T-helper 9 cell (primary cell): Measurements from ENCODE around the gene RBCK1.
A peak's percentile ranks its signal among the peaks of the same experiment; 100 is the strongest.

Experiments used
- DNase-seq: peaks from one replicate; pipeline ENCODE4 v3.0.0-alpha.2; 2020

The RBCK1 gene

GRCh38 chr20:400128-400453 lies 8.0 kb upstream of the RBCK1 start:
- no peak for DNase-seq

DNA sequence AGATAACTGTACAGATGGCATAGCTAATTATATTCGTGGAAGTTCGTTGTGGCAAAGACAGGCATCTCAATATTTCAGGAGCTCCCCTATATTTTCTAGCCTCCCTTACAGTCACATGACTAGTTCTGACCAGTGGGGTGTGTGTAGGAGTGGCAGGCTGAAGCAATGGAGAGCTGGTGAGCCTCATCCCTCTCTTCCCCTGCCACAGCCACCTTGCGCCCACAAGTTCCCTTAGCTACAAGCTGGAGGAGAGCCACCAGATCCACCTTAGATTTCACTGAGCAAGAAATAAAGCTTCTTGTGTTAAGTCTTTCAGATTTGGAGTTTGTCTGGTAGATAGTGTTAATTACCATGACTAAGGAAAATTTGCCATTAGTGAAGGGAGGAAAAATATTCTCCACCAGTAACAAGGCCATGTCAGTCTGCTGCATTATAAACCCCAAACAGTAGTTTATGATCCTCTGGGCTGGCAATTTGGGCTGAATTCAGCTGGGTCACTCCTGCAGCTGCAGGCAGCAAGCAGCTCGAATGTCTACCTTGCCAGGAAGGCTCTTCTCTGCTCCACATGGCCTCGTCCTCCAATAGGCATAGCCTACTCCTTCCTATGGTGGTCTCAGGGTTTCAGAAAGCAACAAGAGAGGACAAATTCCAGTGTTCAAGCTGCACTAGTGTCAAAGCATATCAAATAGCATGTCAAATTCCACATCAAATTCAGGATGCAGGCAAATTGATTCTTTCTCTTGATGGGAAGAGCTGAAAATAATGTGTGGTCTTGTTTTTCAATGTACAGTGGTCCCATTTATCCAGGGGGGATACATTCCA lies 7.4 kb upstream of the RBCK1 start:
- no peak for DNase-seq

GRCh38 chr20:401682-402495 lies 6.2 kb upstream of the RBCK1 start:
- no peak for DNase-seq

DNA sequence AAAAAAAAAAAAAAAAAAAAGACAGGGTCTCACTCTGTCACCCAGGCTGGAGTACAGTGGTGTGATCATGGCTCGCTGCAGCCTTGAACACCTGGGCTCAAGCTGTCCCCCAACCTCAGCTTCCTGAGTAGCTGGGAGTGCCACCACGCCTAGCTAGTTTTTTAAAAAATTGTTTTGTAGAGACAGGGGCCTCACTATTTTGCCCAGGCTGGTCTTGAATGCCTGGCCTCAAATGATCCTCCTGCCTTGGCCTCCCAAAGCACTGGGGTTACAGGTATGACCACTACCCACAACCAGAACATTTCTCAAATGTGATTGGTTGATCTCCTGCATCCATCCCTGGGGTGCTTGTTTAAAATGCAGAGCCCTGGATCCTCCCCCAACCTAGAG lies 5.6 kb upstream of the RBCK1 start:
- no peak for DNase-seq

DNA sequence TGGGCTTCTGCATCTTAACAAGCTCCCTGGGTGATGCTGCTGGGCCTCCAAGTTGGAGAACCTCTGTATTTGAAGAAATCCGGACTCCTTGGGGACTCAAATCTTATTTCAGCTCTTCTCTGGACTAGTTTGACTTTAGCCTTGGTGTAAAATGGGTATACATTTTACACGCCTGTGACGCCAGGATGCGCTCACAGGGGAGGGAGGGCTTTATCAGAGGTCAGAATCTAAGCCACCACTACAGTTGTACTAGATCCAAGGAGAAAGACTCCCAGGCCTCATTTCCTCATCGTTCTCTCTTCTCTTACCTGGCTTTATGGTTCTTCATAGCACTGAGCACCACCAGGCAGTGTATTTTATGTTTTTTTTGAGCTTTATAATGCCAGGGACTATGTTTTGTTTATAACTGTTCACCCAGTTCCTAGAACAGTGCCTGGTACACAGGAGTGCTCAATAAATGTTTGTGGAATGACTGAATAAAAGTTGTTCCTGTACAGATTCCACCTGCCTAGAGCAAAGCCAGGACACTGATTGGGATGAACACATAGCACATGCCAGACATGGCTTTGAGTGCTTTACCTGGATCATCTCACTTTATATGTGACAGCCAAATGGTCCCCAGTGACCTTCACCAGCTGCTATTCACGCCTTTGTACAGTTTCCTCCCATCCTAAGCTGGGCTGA lies 5.1 kb upstream of the RBCK1 start:
- no peak for DNase-seq

DNA sequence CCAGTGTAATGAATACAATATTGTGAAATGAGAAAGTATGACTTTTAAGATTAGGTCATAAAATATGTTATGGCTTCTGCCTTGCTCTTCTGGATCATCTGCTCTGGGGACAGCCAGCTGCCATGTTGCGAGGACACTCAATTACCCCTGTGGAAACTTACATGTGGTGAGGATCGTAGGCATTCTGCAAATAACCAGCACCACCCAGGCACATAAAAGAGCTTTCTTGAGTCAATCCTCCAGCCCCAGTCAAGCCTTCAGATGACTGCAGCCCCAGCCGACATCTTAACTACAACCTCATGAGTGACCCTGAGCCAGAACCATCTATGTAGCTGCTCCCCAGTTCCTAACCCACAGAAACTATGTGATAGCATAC lies 4.5 kb upstream of the RBCK1 start:
- DNase-seq: no peak

DNA sequence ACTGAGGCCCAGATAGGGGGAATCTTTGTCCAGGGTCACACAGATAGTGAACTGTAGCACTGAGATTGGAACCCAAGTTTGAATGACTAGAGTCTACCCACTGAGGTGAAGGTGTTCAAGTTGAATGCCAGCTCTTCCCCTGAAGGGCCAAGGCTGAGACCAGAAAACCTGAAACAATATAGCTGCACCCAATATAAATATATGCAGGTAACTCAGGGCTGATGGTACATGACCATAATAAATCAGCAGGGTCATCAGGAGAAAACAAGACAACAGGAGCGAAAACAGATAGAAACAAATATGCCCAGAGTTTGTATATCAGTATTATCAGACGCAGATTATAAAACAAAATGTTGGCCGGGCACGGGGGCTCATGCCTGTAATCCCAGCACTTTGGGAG lies 4.0 kb upstream of the RBCK1 start:
- no peak for DNase-seq

GRCh38 chr20:406200-407132 lies 1.6 kb upstream of the RBCK1 start:
- DNase-seq: no peak

DNA sequence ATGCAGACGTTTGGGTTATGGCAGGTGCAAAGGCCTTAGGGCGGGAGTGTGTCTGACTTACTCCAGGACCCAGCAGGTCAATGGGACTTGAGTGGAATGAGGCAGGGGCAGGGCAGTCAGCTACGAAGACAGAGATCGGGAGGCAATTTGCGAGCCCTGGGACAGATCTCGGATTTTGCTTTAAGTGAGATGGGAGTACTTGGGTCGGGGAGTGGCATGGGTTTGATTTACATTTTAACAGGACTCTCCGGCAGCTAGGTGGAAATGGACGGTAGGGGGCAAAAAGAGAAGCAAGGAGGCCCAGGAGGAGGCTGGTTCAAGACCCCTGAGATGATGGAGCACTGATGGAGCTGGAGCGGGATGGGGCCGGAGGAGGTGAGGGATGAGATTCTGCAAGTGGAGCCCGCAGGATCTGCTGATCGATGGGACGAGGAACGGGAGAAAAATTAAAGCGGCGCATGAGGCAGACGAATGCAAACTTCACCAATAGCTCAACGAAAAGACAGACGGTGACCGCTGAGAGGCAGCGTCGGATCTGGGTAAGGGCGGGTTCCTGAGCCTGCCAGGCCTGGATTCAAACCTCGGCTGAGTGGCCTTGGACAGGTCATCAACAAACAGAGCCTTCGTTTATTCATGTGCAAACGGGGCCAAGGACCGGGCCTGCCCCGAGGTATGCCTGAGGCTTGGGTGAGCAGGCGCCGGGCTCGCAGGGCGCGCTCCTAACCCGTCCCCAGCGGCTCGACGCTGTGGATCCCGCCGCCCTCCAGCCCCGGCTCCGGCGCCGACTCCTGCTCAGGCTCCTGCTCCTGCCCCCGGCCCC lies 756 bp upstream of the RBCK1 start:
- DNase-seq: peak; percentile 61

DNA sequence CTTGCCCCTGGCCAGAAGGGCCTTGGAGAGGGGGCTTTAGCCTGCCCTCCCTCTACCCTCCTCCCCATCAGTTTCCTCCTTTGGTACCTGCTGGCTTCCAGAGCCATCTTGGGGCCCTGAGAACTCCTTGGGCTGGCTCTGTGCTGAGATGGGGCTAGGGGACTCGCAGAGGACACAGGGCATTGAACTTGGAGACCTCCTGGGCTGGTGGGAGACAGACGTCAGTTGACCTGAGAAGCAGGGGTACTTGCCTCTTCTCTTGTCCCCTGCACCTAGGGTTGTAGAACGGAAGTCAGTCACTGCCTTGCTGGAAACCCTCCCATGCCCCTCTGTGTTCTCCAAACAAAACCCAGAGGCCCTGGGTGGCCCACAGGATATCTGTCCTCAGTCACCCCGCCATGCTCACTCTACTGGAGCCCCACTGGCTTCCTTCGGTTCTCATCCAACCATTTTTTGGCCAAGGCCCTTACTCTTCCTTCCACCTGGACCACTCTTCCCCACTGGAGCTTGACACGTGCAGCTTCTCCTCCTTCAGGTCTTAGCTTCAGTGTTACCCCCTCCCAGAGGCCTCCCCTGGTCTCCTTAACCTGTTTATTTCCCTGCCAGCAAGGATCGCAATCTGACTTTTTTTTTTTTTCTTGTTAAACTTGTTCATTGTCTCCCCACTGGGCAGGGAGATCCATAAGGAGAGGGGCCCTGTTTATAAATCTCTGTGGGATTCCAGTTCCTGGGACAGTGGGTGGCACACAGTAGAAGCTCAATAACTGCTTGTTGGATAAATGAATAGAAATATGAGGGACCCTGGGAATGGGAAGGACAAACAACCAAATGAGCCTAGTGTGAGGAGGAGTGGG lies 971 bp downstream of the RBCK1 start:
- DNase-seq: no peak

DNA sequence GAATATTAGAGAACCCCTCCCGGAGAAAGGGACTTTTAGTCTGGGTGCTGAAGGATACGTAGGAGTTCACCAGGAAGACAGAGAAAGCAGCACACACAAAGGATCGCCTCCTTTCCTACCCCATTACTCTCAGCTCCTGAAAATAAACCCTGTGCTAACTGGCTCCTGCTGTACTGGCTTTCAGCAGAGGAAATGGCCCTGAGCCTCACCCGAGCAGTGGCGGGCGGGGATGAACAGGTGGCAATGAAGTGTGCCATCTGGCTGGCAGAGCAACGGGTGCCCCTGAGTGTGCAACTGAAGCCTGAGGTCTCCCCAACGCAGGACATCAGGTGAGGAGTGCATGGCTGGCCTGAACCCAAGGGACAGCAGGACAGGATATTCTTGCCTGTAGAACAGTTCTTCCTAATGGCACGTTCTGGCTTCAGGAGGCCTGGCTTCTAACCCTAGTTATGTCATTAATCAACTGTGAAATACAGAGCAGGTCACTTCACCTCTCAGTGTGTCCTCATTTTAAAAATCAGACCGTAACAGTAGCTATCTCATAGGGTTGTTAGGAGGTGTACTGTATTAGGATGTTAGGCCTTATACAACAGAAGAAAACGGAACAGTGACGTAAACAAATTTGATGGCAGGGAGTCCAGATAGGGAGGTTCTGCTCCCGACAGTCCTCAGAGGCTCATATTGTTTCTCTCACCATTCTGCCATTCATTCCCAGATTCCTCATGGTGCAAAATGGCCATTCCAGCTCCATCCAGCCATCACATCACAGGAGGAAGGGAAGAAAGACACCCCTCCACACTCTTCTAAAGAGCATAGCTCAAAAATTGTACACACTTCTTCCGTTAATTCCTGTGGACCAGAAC lies 1.8 kb downstream of the RBCK1 start:
- no peak for DNase-seq

DNA sequence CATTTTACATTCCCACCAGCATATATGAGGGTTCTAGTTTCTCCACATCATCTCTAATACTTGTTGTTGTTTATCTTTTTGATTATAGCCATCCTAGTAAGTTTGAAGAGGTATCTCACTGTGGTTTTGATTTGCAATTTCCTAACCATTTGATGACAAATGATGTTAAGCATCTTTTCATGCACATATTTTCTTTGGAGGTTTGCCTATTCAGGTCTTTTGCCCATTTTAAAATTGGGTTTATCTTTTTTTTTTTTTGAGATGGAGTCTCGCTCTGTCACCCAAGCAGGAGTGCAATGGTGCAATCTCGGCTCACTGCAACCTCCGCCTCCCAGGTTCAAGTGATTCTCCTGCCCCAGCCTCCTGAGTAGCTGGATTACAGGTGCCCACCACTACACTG lies 4.0 kb downstream of the RBCK1 start:
- no peak for DNase-seq

DNA sequence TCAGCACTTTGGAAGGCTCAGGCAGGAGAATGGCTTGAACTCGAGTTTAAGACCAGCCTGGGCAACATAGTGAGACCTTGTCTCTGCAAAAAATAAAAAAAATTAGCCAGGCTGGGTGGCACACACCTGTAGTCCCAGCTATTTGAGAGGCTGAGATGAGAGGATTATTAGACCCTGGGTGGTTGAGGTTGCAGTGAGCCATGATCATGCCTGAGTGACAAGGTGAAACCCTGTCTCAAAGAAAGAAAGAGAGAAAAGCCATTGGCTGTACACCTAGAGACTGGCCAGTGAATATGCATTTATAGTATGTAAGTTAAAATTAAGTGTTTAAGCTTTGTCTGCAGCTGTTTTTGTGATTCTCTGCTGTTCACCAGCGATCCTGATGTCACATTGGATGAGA lies 6.1 kb downstream of the RBCK1 start:
- DNase-seq: no peak

DNA sequence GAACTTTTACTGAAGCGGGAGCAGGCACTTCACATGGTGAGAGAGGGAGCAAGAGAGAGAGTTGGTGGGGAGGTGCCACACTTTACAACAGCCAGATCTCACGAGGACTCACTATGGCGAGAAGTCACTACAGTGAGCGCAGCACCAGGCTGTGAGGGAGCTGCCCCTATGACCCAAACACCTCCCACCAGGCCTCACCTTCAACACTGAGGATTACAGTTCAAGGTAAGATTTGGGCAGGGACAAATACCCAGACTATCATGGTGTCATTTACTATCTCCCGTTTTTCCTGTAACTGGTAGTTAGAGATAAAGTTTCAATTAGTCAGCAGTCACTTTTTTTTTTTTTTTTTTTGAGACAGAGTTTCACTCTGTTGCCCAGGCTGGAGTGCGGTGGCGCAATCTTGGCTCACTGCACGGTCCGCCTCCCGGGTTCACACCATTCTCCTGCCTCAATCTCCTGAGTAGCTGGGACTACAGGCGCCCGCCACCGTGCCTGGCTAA lies 7.8 kb downstream of the RBCK1 start:
- DNase-seq: no peak

- no peak for DNase-seq
Observed at GRCh38 chr20:416950-417800, 9.1 kb downstream of the RBCK1 start.

- DNase-seq: no peak
Observed at GRCh38 chr20:417801-418342, 9.8 kb downstream of the RBCK1 start.

- no peak for DNase-seq
Observed at GRCh38 chr20:418858-419365, 10.8 kb downstream of the RBCK1 start.

DNA sequence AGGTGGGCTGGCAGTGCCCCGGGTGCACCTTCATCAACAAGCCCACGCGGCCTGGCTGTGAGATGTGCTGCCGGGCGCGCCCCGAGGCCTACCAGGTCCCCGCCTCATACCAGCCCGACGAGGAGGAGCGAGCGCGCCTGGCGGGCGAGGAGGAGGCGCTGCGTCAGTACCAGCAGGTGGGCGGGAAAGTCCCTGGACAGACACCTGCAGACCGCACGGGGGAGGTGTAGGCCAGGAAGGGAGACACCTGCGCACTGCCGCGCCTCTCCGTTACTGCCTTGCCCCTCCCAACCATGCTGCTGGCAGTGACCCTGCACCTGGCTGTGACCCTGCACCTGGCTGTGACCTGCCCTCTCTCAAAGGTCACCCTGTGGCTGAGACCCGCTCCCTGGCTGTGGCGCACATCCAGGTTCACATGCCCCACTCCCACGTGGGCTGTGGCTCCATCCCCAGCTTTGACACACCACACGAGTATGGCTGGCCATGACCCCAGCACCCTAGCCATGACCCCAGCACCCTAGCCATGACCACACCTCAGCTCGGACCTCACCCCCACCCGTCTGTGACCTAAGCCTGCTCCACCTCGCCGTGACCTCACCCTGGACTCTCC lies 11.6 kb downstream of the RBCK1 start:
- no peak for DNase-seq
